Neural cell (in vitro differentiated cells): ENCODE data around the gene MRPL3. TPM values are rescaled to one million over a fixed set of nuclear protein-coding genes. Genes with fewer than 3 reads are reported as not detected.

ENCODE experiments used
- H2AFZ ChIP-seq: fragments of 200-600, 300-800 bp; sonication (generic), shearing (Covaris generic); 2 replicates; pipeline ENCODE4 v1.6.0; 2014; ENCODE audit warnings: low read depth, mild to moderate bottlenecking, antibody characterized with exemption, low read length, moderate library complexity
- H3F3A ChIP-seq: fragments of 200-600 bp; shearing (Covaris generic); 2 replicates; pipeline ENCODE4 v1.6.1; 2016; ENCODE audit warnings: mild to moderate bottlenecking, moderate library complexity, mixed read lengths, antibody characterized with exemption, low read length; ENCODE audit not compliant: insufficient read depth, poor library complexity, severe bottlenecking
- H3K27ac ChIP-seq: fragments of 200-600, 300-800 bp; sonication (generic), shearing (Covaris generic); 2 replicates; pipeline ENCODE4 v1.5.1; 2014; ENCODE audit warnings: mild to moderate bottlenecking, low read length, moderate library complexity
- H3K27me3 ChIP-seq: fragments of 300-800, 200-600 bp; sonication (generic), shearing (Covaris generic); 2 replicates; pipeline ENCODE4 v1.6.0; 2014; ENCODE audit warnings: mild to moderate bottlenecking, low read depth, low read length, moderate library complexity; ENCODE audit not compliant: insufficient read depth
- H3K36me3 ChIP-seq: fragments of 300-800, 200-600 bp; sonication (generic), shearing (Covaris generic); 2 replicates; pipeline ENCODE4 v1.5.1; 2014; ENCODE audit warnings: mild to moderate bottlenecking, antibody characterized with exemption, low read length, moderate library complexity; ENCODE audit not compliant: insufficient read depth
- H3K4me2 ChIP-seq: fragments of 300-800, 200-600 bp; sonication (generic), shearing (Covaris generic); 2 replicates; pipeline ENCODE4 v1.6.0; 2014; ENCODE audit warnings: mild to moderate bottlenecking, low read length
- H3K4me3 ChIP-seq: fragments of 300-800, 200-600 bp; sonication (generic), shearing (Covaris generic); 2 replicates; pipeline ENCODE4 v1.5.1; 2014; ENCODE audit warnings: mild to moderate bottlenecking, low read length, moderate library complexity
- H3K79me2 ChIP-seq: fragments of 200-600 bp; shearing (Covaris generic); replicated peaks from 2 replicates; pipeline ENCODE4 v1.6.0; 2014; ENCODE audit warnings: mild to moderate bottlenecking, low read length, moderate library complexity; ENCODE audit not compliant: insufficient read depth
- H3K9ac ChIP-seq: fragments of 300-800, 200-600 bp; sonication (generic), shearing (Covaris generic); 2 replicates; pipeline ENCODE4 v1.6.1; 2016; ENCODE audit warnings: mild to moderate bottlenecking, low read length, mixed read lengths
- H3K9me2 ChIP-seq: fragments of 200-600 bp; shearing (Covaris generic); 2 replicates; pipeline ENCODE4 v1.6.1; 2016; ENCODE audit warnings: mild to moderate bottlenecking, low read length, mixed read lengths; ENCODE audit not compliant: insufficient read depth
- H3K9me3 ChIP-seq: fragments of 200-600, 300-800 bp; sonication (generic), shearing (Covaris generic); 2 replicates; pipeline ENCODE4 v1.6.1; 2016; ENCODE audit warnings: mild to moderate bottlenecking, mixed run types, low read length, moderate library complexity, mixed read lengths
- H4K20me1 ChIP-seq: fragments of 200-600 bp; shearing (Covaris generic); 2 replicates; pipeline ENCODE4 v1.6.1; 2016; ENCODE audit warnings: mild to moderate bottlenecking, mixed run types; ENCODE audit not compliant: insufficient read depth
- EP300 ChIP-seq: fragments of 450-650 bp; conservative IDR thresholded peaks from 2 replicates; pipeline ENCODE4 v1.6.1; 2014; ENCODE audit warnings: antibody characterized with exemption, mild to moderate bottlenecking, moderate library complexity; ENCODE audit not compliant: poor library complexity, severe bottlenecking
- EZH2 ChIP-seq: fragments of 200-600, 300-800 bp; shearing (Covaris generic), sonication (generic); IDR thresholded peaks from 2 replicates; pipeline ENCODE4 v1.6.1; 2014; ENCODE audit warnings: antibody characterized with exemption, low read length, borderline replicate concordance, mild to moderate bottlenecking; ENCODE audit not compliant: insufficient read depth, poor library complexity, severe bottlenecking
- MXI1 ChIP-seq: fragments of 450-650 bp; conservative IDR thresholded peaks from 2 replicates; pipeline ENCODE4 v1.6.1; 2014; ENCODE audit warnings: antibody characterized with exemption, mild to moderate bottlenecking; ENCODE audit not compliant: poor library complexity, severe bottlenecking
- POLR2AphosphoS5 ChIP-seq: IDR thresholded peaks from 2 replicates; pipeline ENCODE4 v1.6.1; 2012
- RAD21 ChIP-seq: fragments of 450-650 bp; conservative IDR thresholded peaks from 2 replicates; pipeline ENCODE4 v1.6.1; 2014; ENCODE audit warnings: antibody characterized with exemption, mild to moderate bottlenecking, moderate library complexity
- REST ChIP-seq: IDR thresholded peaks from 2 replicates; pipeline ENCODE4 v1.6.1; 2012; ENCODE audit warnings: borderline replicate concordance
- SMC3 ChIP-seq: fragments of 450-650 bp; conservative IDR thresholded peaks from 2 replicates; pipeline ENCODE4 v1.6.1; 2014; ENCODE audit warnings: antibody characterized with exemption, mild to moderate bottlenecking, moderate library complexity; ENCODE audit not compliant: poor library complexity
- TAF1 ChIP-seq: IDR thresholded peaks from 2 replicates; pipeline ENCODE4 v1.6.1; 2012; ENCODE audit warnings: low read depth
- polyA plus RNA-seq: library from polyadenylated mRNA; depleted of rRNA; stranded (reverse); fragments of >200 nt; gene quantifications from 2 replicates; pipeline ENCODE4 v1.2.3, GENCODE V29; 2014
- TF ChIP-seq, protein P1 (sequence below): fragments of 450-650 bp; IDR thresholded peaks from 2 replicates; pipeline ENCODE4 v1.5.1; 2014; ENCODE audit warnings: antibody characterized with exemption, mild to moderate bottlenecking, moderate library complexity; ENCODE audit not compliant: poor library complexity, severe bottlenecking

Gene MRPL3
- polyA plus RNA-seq, 1 donor from 2014 or later = 112 TPM

GRCh38 chr3:131484496-131485111 is 18.2 kb downstream of the MRPL3 start:
- no peaks in the 10 kb centered on the region for H3K9me2 ChIP-seq
- no peak overlapping the region for H2AFZ ChIP-seq
- H3K79me2 ChIP-seq = no peaks in the 10 kb centered on the region
- H3K4me2 ChIP-seq = no peak overlapping the region
- H3F3A ChIP-seq = no peaks in the 10 kb centered on the region
- no peaks in the 10 kb centered on the region for H4K20me1 ChIP-seq
- TF ChIP-seq, protein P1, sequence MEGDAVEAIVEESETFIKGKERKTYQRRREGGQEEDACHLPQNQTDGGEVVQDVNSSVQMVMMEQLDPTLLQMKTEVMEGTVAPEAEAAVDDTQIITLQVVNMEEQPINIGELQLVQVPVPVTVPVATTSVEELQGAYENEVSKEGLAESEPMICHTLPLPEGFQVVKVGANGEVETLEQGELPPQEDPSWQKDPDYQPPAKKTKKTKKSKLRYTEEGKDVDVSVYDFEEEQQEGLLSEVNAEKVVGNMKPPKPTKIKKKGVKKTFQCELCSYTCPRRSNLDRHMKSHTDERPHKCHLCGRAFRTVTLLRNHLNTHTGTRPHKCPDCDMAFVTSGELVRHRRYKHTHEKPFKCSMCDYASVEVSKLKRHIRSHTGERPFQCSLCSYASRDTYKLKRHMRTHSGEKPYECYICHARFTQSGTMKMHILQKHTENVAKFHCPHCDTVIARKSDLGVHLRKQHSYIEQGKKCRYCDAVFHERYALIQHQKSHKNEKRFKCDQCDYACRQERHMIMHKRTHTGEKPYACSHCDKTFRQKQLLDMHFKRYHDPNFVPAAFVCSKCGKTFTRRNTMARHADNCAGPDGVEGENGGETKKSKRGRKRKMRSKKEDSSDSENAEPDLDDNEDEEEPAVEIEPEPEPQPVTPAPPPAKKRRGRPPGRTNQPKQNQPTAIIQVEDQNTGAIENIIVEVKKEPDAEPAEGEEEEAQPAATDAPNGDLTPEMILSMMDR = no peak
- TF ChIP-seq EP300 (no peak), REST (no peak), EZH2 (no peak), SMC3 (no peak), POLR2AphosphoS5 (no peak), RAD21 (no peak), TAF1 (no peak), MXI1 (no peak)
- H3K4me3 ChIP-seq = no peak overlapping the region
- no peak overlapping the region for H3K9ac ChIP-seq
- H3K9me3 ChIP-seq = no peaks in the 10 kb centered on the region
- no peaks in the 10 kb centered on the region for H3K36me3 ChIP-seq
- no peak overlapping the region for H3K27ac ChIP-seq
- H3K27me3 ChIP-seq = no peaks in the 10 kb centered on the region

- no peaks in the 10 kb centered on the region for H3K9me2 ChIP-seq
- H4K20me1 ChIP-seq = no peaks in the 10 kb centered on the region
- no peak overlapping the region for H3K4me3 ChIP-seq
- no peaks in the 10 kb centered on the region for H3K27me3 ChIP-seq
- no peaks in the 10 kb centered on the region for H3K9me3 ChIP-seq
- H3K9ac ChIP-seq = no peak overlapping the region
- no peak overlapping the region for H2AFZ ChIP-seq
- no peak for TF ChIP-seq TAF1
- TF ChIP-seq SMC3 = no peak
- TF ChIP-seq, protein P1 = no peak
- TF ChIP-seq EP300 = no peak
- no peak for TF ChIP-seq REST
- TF ChIP-seq RAD21 = no peak
- TF ChIP-seq EZH2 = no peak
- no peak for TF ChIP-seq POLR2AphosphoS5
- no peak for TF ChIP-seq MXI1
- no peaks in the 10 kb centered on the region for H3F3A ChIP-seq
- no peak overlapping the region for H3K4me2 ChIP-seq
- no peaks in the 10 kb centered on the region for H3K36me3 ChIP-seq
- no peak overlapping the region for H3K27ac ChIP-seq
- H3K79me2 ChIP-seq = no peaks in the 10 kb centered on the region
Observed at GRCh38 chr3:131480116-131480515, 22.7 kb downstream of the MRPL3 start.
